Suprapubic skin (tissue), 4 donors: ENCODE measurements around the gene LARP4B. TPM values are rescaled to one million over a fixed set of nuclear protein-coding genes. Genes with fewer than 3 reads are reported as not detected.

ENCODE experiments used
- DNase-seq, 2 donors: peaks; one replicate each; pipeline ENCODE4 v3.0.0-alpha.2; 2019; ENCODE audit warnings: low spot score in 2 of 2
- H3K27ac ChIP-seq: fragments of 200-600 bp; sonication (generic); one replicate; pipeline ENCODE4 v1.5.1; 2019
- H3K27me3 ChIP-seq: fragments of 200-600 bp; sonication (generic); one replicate; pipeline ENCODE4 v1.5.1; 2019
- H3K36me3 ChIP-seq: fragments of 200-600 bp; sonication (generic); one replicate; pipeline ENCODE4 v1.5.1; 2019
- H3K4me1 ChIP-seq: fragments of 200-600 bp; sonication (generic); one replicate; pipeline ENCODE4 v1.5.1; 2019
- H3K4me3 ChIP-seq: fragments of 200-600 bp; sonication (generic); one replicate; pipeline ENCODE4 v1.5.1; 2019; ENCODE audit warnings: mild to moderate bottlenecking
- H3K9me3 ChIP-seq: fragments of 200-600 bp; sonication (generic); one replicate; pipeline ENCODE4 v1.5.1; 2019
- CTCF ChIP-seq, 2 donors: fragments of 200-600 bp in 1 of 2; fragments of 450-650 bp in 1 of 2; sonication (generic) in 1 of 2; IDR thresholded peaks; one replicate each; pipeline ENCODE4 v1.5.1; 2016 to 2019; ENCODE audit warnings: antibody characterized with exemption in 2 of 2, mild to moderate bottlenecking in 1 of 2, moderate library complexity in 1 of 2
- EP300 ChIP-seq: sonication (generic); formaldehyde crosslinking; IDR thresholded peaks from one replicate; pipeline ENCODE4 v1.6.1; 2017; ENCODE audit warnings: antibody characterized with exemption
- POLR2A ChIP-seq, 2 donors: fragments of 450-650 bp; IDR thresholded peaks; one replicate each; pipeline ENCODE4 v1.6.1; 2017; ENCODE audit warnings: antibody characterized with exemption in 2 of 2, mild to moderate bottlenecking in 2 of 2, moderate library complexity in 2 of 2
- POLR2AphosphoS5 ChIP-seq, 3 donors: sonication (generic); formaldehyde crosslinking; IDR thresholded peaks; one replicate each; pipeline ENCODE4 v1.6.1; 2017; ENCODE audit warnings: antibody characterized with exemption in 3 of 3
- WGBS: methylation state at CpG from one replicate; pipeline ENCODE4 v1.1.5; 2018; 5-methylcytosine and 5-hydroxymethylcytosine counted together
- total RNA-seq, 4 donors: library from RNA; depleted of rRNA; stranded (reverse); fragments of >200 nt; gene quantifications; one replicate each; pipeline ENCODE4 v1.1.0, GENCODE V29; 2016

Gene LARP4B
- total RNA-seq, 4 donors from 2014 or later = 53.5 to 100 (median 69.7) TPM

DNA sequence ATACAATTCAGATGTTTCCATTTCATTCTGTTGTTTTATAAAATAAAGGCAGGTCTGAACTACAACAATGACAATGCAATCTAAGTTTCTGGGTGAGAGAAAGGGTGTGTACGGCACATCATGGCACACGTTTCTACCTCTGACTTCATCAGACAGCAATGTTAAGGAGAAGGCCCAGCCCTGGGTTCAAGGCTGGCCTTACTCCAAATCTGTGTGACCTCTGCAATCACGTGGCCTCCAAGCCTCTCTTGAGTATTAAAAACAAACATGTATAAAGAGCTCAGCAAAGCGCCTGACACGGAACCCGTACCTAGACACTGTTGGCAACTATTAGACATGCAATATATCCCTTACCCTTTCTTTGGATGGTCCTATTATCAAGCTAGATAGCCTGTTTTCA is 114.1 kb downstream of the LARP4B start:
- TF ChIP-seq CTCF (IDR thresholded peaks at IDR 0.05) (no peak), POLR2A (IDR thresholded peaks at IDR 0.05) (no peak), EP300 (no peak), POLR2AphosphoS5 (IDR thresholded peaks at IDR 0.05) (no peak)
- Histone ChIP-seq H3K27ac (no peak overlapping the region), H3K27me3 (no peaks in the 10 kb centered on the region)

GRCh38 chr10:816958-817357 is 114.5 kb downstream of the LARP4B start:
- Histone ChIP-seq H3K36me3 (peaks cover 90% of the 10 kb centered on the region), H3K9me3 (no peaks in the 10 kb centered on the region), H3K27ac (no peak overlapping the region), H3K4me3 (no peak overlapping the region), H3K4me1 (no peaks in the 10 kb centered on the region), H3K27me3 (no peaks in the 10 kb centered on the region)
- TF ChIP-seq CTCF (IDR thresholded peaks at IDR 0.05) = no peak
- TF ChIP-seq POLR2A (IDR thresholded peaks at IDR 0.05) = no peak
- TF ChIP-seq POLR2AphosphoS5 (IDR thresholded peaks at IDR 0.05) = no peak
- no peak for TF ChIP-seq EP300
- WGBS = 73% methylated on average over 10 of the region's 10 CpGs
- no peak for DNase-seq

More for the DNA sequence above, 114.1 kb downstream of the LARP4B start:
- no peak for DNase-seq
- WGBS = 85% methylated on average over 6 of the region's 6 CpGs
- no peaks in the 10 kb centered on the region for H3K4me1 ChIP-seq
- H3K4me3 ChIP-seq = no peak overlapping the region
- H3K9me3 ChIP-seq = no peaks in the 10 kb centered on the region
- H3K36me3 ChIP-seq = peaks cover 90% of the 10 kb centered on the region

- Histone ChIP-seq H3K9me3 (no peaks in the 10 kb centered on the region), H3K27ac (no peak overlapping the region), H3K27me3 (no peaks in the 10 kb centered on the region), H3K4me3 (no peak overlapping the region), H3K4me1 (no peaks in the 10 kb centered on the region), H3K36me3 (peaks cover 91% of the 10 kb centered on the region)
- TF ChIP-seq POLR2AphosphoS5 (IDR thresholded peaks at IDR 0.05) = no peak
- TF ChIP-seq EP300 = no peak
- no peak for TF ChIP-seq CTCF (IDR thresholded peaks at IDR 0.05)
- no peak for TF ChIP-seq POLR2A (IDR thresholded peaks at IDR 0.05)
- no peak for DNase-seq
- 96% methylated on average over 6 of the region's 6 CpGs for WGBS
Observed at GRCh38 chr10:816091-816477, 115.4 kb downstream of the LARP4B start.

- Histone ChIP-seq H3K27ac (no peak overlapping the region), H3K36me3 (peaks cover 92% of the 10 kb centered on the region), H3K9me3 (no peaks in the 10 kb centered on the region), H3K27me3 (no peaks in the 10 kb centered on the region), H3K4me3 (no peak overlapping the region), H3K4me1 (no peaks in the 10 kb centered on the region)
- 98% methylated on average over 18 of the region's 19 CpGs for WGBS
- DNase-seq = no peak
- no peak for TF ChIP-seq POLR2A (IDR thresholded peaks at IDR 0.05)
- TF ChIP-seq EP300 = no peak
- TF ChIP-seq CTCF (IDR thresholded peaks at IDR 0.05) = no peak
- no peak for TF ChIP-seq POLR2AphosphoS5 (IDR thresholded peaks at IDR 0.05)
Observed at GRCh38 chr10:815338-816090, 116.0 kb downstream of the LARP4B start.

DNA sequence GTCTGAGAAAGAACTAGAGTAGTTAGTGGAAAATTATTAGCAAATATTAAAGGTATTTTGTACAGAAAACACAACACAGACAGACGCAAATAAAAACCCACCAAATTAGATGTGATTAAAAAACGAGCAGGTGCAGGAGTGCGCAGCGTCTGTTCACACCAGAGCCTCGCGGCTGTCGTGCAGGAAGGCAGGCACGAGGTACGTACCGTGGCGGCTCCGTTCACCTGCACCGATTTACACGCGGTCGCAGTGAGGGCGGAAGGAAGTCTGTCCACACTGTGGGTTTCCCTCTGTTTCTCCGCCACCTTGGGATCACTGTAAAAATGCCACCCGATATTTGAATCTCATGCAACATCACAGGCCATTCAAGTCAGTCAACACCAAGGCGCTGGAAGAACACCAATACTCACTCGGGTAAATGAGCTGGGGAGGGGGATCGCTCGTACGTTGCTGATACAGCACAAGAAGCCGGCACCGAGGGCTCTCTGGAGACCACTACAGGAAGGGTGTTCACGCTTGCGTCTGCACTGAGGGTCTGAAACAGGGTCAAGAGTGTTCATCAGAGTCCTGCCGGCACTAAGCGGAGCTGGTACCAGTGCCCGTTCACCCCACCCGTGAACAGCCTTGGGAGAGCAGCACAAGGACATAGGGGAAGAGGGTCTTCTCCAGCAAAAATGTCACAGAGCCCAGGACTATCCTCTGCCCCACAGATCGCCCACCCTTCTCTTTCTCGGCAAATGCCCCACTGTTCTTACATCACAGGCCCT is 116.8 kb downstream of the LARP4B start:
- WGBS = 94% methylated on average over 34 of the region's 34 CpGs
- H3K27ac ChIP-seq = no peak overlapping the region
- no peaks in the 10 kb centered on the region for H3K9me3 ChIP-seq
- TF ChIP-seq POLR2A (IDR thresholded peaks at IDR 0.05) (no peak), POLR2AphosphoS5 (IDR thresholded peaks at IDR 0.05) (no peak), CTCF (IDR thresholded peaks at IDR 0.05) (no peak), EP300 (no peak)
- no peak overlapping the region for H3K4me3 ChIP-seq
- peaks cover 92% of the 10 kb centered on the region for H3K36me3 ChIP-seq
- H3K4me1 ChIP-seq = no peaks in the 10 kb centered on the region
- no peaks in the 10 kb centered on the region for H3K27me3 ChIP-seq
- no peak for DNase-seq
